ENCODE data around the gene OGFOD1. TPM values are rescaled to one million over a fixed set of nuclear protein-coding genes. Genes with fewer than 3 reads are reported as not detected.
A peak's percentile ranks its signal among the peaks of the same experiment; 100 is the strongest.

The OGFOD1 gene
- total RNA-seq, 2 experiments from 2014 or later, result 35.1 to 56.8 TPM

- ChIA-PET CTCF (ENCODE audit: unreplicated experiment) (no interaction called here), POLR2A (interaction anchor here (0.5 to 1.8 kb wide), 2 partner anchors 28 to 96 kb away, joined by 4 to 8 read pairs; partner anchors contain the start of genes NUDT21 and OGFOD1)
- H3K27ac ChIP-seq (ENCODE audit: low read depth, low read length, poor library complexity, severe bottlenecking), result peak overlapping the region; percentile 72
- peaks cover 3% of the 10 kb centered on the region; the same call in 1 of the 2 replicates for H3K36me3 ChIP-seq (ENCODE audit: insufficient read depth, low read length)
- no peaks in the 10 kb centered on the region for H3K9me3 ChIP-seq (ENCODE audit: low read length)
- no peak for TF ChIP-seq EZH2phosphoT487 (IDR thresholded peaks at IDR 0.05; ENCODE audit: borderline replicate concordance, low read depth, low read length)
- TF ChIP-seq, protein P1, sequence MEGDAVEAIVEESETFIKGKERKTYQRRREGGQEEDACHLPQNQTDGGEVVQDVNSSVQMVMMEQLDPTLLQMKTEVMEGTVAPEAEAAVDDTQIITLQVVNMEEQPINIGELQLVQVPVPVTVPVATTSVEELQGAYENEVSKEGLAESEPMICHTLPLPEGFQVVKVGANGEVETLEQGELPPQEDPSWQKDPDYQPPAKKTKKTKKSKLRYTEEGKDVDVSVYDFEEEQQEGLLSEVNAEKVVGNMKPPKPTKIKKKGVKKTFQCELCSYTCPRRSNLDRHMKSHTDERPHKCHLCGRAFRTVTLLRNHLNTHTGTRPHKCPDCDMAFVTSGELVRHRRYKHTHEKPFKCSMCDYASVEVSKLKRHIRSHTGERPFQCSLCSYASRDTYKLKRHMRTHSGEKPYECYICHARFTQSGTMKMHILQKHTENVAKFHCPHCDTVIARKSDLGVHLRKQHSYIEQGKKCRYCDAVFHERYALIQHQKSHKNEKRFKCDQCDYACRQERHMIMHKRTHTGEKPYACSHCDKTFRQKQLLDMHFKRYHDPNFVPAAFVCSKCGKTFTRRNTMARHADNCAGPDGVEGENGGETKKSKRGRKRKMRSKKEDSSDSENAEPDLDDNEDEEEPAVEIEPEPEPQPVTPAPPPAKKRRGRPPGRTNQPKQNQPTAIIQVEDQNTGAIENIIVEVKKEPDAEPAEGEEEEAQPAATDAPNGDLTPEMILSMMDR (conservative IDR thresholded peaks at IDR 0.05; ENCODE audit: low read length), result no peak
- peak overlapping the region; percentile 90 for H3K4me2 ChIP-seq (ENCODE audit: low read length)
- H4K20me1 ChIP-seq (ENCODE audit: insufficient read depth, low read length), result peaks cover 5% of the 10 kb centered on the region; the same call in 1 of the 2 replicates
- peak; percentile 67 for DNase-seq (ENCODE audit: low spot score)
- H3K4me3 ChIP-seq (ENCODE audit: low read depth, low read length, poor library complexity, severe bottlenecking), result peak overlapping the region; percentile 88
- peaks cover 47% of the 10 kb centered on the region for H3K4me1 ChIP-seq (ENCODE audit: insufficient read depth, low read length, poor library complexity, severe bottlenecking)
- BruUV-seq (replicated peaks), result no TSS peak
- intact Hi-C loops (cut with micrococcal nuclease; ENCODE audit: unreplicated experiment), result no loop called here
- H3K9me2 ChIP-seq (ENCODE audit: insufficient read depth, low read length), result no peaks in the 10 kb centered on the region
- peak overlapping the region; percentile 58; the same call in 1 of the 2 replicates for H2AFZ ChIP-seq (ENCODE audit: low read length)
- peaks cover 68% of the 10 kb centered on the region for H3K79me2 ChIP-seq (ENCODE audit: insufficient read depth, low read depth, low read length)
These were observed 28.4 kb upstream of the OGFOD1 start for GRCh38 chr16:56422896-56423441.

DNA sequence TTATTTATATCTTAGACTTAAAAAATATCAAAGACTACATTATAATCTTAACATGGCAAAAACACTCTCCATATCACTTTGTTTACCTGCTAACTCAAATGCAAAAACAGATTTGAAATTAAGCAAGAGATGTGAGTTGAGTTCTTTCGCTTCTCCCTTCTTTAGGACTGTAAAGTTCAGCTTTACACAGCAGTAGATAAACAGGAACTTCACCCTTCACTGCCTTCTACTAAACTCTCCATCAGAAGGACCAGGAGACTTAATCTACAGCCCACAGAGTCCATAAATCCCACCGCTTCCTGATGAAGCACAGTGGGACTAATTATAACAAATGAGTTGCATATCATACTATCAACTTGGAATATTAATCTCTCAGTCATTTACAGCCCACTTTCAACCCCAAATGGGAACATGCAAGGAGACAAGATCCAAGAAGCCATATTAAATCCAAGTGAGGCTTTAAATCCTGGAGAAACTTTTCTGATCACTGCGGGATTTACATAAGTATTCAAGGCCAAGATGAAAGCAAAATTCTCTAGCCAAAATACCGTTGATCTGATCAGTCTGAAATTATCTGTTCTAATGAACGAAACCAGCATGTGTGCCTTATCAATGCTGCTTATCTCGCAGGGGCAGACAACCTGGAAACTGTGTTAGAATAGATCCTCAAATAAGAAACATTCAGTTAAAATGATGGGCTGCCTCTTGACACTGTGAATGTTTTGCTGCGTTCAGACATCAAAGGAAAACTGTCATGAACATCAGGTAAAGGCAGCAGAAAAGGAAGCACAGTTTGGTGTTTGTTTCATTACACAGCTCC lies 27.6 kb upstream of the OGFOD1 start:
- TF ChIP-seq EZH2phosphoT487 (IDR thresholded peaks at IDR 0.05; ENCODE audit: borderline replicate concordance, low read depth, low read length), result no peak
- TF ChIP-seq, protein P1 (conservative IDR thresholded peaks at IDR 0.05; ENCODE audit: low read length), result no peak
- Histone ChIP-seq H3K4me2 (ENCODE audit: low read length) (peak overlapping the region; percentile 90), H4K20me1 (ENCODE audit: insufficient read depth, low read length) (peaks cover 5% of the 10 kb centered on the region; the same call in 1 of the 2 replicates), H3K4me3 (ENCODE audit: low read depth, low read length, poor library complexity, severe bottlenecking) (peak overlapping the region; percentile 88), H3K9me2 (ENCODE audit: insufficient read depth, low read length) (no peaks in the 10 kb centered on the region), H2AFZ (ENCODE audit: low read length) (peak overlapping the region; percentile 58; the same call in 1 of the 2 replicates), H3K9me3 (ENCODE audit: low read length) (no peaks in the 10 kb centered on the region), H3K4me1 (ENCODE audit: insufficient read depth, low read length, poor library complexity, severe bottlenecking) (peaks cover 47% of the 10 kb centered on the region), H3K79me2 (ENCODE audit: insufficient read depth, low read depth, low read length) (peaks cover 63% of the 10 kb centered on the region), H3K27ac (ENCODE audit: low read depth, low read length, poor library complexity, severe bottlenecking) (peak overlapping the region; percentile 72), H3K36me3 (ENCODE audit: insufficient read depth, low read length) (peaks cover 4% of the 10 kb centered on the region)
- intact Hi-C loops (cut with micrococcal nuclease; ENCODE audit: unreplicated experiment), result loop anchor here (2.0 kb wide), 1 partner anchor 27 kb away; the partner anchor contains the start of genes NUDT21 and OGFOD1
- POLR2A ChIA-PET, result interaction anchor here (0.5 to 1.8 kb wide), 3 partner anchors 25 to 96 kb away, joined by 3 to 8 read pairs (median 4); partner anchors contain the start of genes NUDT21 and OGFOD1
- DNase-seq (ENCODE audit: low spot score), result peak; percentile 62
- TSS peak; percentile 71 for BruUV-seq (replicated peaks)
- CTCF ChIA-PET (ENCODE audit: unreplicated experiment), result no interaction called here

All from OCI-LY7 (cell line).